Measurements from ENCODE around the gene KLK5. TPM values are rescaled to one million over a fixed set of nuclear protein-coding genes. Genes with fewer than 3 reads are reported as not detected.

KLK5 gene
- total and polyA plus RNA-seq, 2 donors (not counting 1 experiment from before 2014, with no cell fraction given), result not detected

DNA sequence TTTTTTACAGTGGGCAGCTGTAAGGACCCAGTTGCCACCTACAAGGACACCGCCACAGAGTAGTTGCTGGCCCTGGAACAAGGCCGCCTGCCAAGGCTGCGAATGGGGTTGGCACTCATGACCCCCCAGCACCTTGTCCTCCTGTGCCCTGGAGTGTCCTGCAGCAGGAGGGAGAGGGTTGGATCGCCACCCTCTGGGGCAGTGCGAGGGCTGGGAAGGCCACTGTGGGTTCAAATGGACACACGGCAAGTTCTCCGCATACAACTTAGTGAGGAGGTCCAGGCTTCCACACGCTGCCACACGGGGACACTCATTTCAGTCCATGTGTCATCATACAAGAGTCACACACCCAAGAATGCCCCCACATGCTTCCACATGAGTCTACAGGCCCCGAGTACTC, 47.6 kb upstream of the KLK5 start:
- H3K4me3 Mint-ChIP-seq, result no peak overlapping the region
- Histone ChIP-seq H3K27me3 (replicated peaks in 1 of 4; ENCODE audit: control extremely low read depth in 1 of 4, control insufficient read depth in 3 of 4, insufficient read depth in 4 of 4, low read length in 3 of 4) (peaks cover 0 to 28% (median 2%) of the 10 kb centered on the region in 4 experiments), H4K20me1 (ENCODE audit: control insufficient read depth, insufficient read depth, low read length, poor library complexity, severe bottlenecking) (no peaks in the 10 kb centered on the region), H3K9me3 (ENCODE audit: control extremely low read depth in 1 of 3, control insufficient read depth in 2 of 3, insufficient read depth in 1 of 3, low read length in 2 of 3) (peaks cover 0 to 29% (median 0%) of the 10 kb centered on the region in 3 donors), H3K36me3 (replicated peaks in 1 of 2; ENCODE audit: control extremely low read depth in 1 of 2, control insufficient read depth in 1 of 2, extremely low read depth in 1 of 2, insufficient read depth in 2 of 2, low read length in 1 of 2) (no peaks in the 10 kb centered on the region), H3K79me2 (ENCODE audit: control insufficient read depth, insufficient read depth, low read length) (no peaks in the 10 kb centered on the region), H3K4me3 (ENCODE audit: control extremely low read depth in 1 of 5, extremely low read depth in 1 of 5, insufficient read depth in 1 of 5, low read depth in 2 of 5, low read length in 4 of 5) (no peak overlapping the region), H3K27ac (ENCODE audit: low read length in 2 of 2) (no peak overlapping the region), H3K9ac (ENCODE audit: low read length) (no peak overlapping the region), H3K4me2 (replicated peaks; ENCODE audit: low read depth, low read length, poor library complexity, severe bottlenecking) (no peak overlapping the region), H2AFZ (ENCODE audit: insufficient read depth, low read depth, low read length, poor library complexity, severe bottlenecking) (no peak overlapping the region), H3K4me1 (ENCODE audit: control insufficient read depth in 2 of 2, insufficient read depth in 2 of 2, low read length in 2 of 2) (no peaks in the 10 kb centered on the region)
- TF ChIP-seq EZH2 (IDR thresholded peaks at IDR 0.05; ENCODE audit: borderline replicate concordance, insufficient read depth, low read depth, low read length, poor library complexity, severe bottlenecking), result no peak
- TF ChIP-seq, protein P1, sequence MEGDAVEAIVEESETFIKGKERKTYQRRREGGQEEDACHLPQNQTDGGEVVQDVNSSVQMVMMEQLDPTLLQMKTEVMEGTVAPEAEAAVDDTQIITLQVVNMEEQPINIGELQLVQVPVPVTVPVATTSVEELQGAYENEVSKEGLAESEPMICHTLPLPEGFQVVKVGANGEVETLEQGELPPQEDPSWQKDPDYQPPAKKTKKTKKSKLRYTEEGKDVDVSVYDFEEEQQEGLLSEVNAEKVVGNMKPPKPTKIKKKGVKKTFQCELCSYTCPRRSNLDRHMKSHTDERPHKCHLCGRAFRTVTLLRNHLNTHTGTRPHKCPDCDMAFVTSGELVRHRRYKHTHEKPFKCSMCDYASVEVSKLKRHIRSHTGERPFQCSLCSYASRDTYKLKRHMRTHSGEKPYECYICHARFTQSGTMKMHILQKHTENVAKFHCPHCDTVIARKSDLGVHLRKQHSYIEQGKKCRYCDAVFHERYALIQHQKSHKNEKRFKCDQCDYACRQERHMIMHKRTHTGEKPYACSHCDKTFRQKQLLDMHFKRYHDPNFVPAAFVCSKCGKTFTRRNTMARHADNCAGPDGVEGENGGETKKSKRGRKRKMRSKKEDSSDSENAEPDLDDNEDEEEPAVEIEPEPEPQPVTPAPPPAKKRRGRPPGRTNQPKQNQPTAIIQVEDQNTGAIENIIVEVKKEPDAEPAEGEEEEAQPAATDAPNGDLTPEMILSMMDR (IDR thresholded peaks at IDR 0.05), result no peak
- intact Hi-C loops (cut with micrococcal nuclease), result no loop called here
- no peaks in the 10 kb centered on the region for H3K9me3 Mint-ChIP-seq (ENCODE audit: insufficient read depth)
- ChIA-PET POLR2A (no interaction called here), CTCF (no interaction called here)
- ATAC-seq (ENCODE audit: low read depth), result no peak
- peaks cover 33% of the 10 kb centered on the region for H3K27me3 Mint-ChIP-seq
- H3K27ac Mint-ChIP-seq, result no peak overlapping the region
- 94% methylated on average over 9 of the region's 10 CpGs for WGBS (ENCODE audit: insufficient coverage)
- no peaks in the 10 kb centered on the region for H3K4me1 Mint-ChIP-seq
- no peak for DNase-seq

DNA sequence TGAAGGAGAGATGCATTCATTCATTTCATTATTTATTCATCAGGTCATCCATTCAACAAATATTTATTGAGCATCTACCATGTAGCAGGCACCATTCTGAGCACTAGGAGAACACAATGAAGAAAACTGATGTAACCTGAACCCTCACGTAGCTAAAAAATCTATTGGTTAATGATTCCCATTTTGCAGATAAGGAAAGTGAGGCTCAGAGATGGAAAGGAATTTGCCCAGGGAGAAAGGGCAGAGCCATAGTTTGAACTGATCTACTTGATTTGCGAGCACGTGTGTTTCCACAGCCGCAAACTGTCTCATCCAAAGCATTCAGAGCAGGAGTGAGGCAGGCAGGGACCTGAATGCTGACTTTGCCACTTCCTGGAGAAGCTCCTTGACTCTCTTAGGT, 45.8 kb upstream of the KLK5 start:
- Histone ChIP-seq H3K4me2 (replicated peaks; ENCODE audit: low read depth, low read length, poor library complexity, severe bottlenecking) (no peak overlapping the region), H3K4me3 (ENCODE audit: control extremely low read depth in 1 of 5, extremely low read depth in 1 of 5, insufficient read depth in 1 of 5, low read depth in 2 of 5, low read length in 4 of 5) (no peak overlapping the region), H2AFZ (ENCODE audit: insufficient read depth, low read depth, low read length, poor library complexity, severe bottlenecking) (no peak overlapping the region), H3K4me1 (ENCODE audit: control insufficient read depth in 2 of 2, insufficient read depth in 2 of 2, low read length in 2 of 2) (no peaks in the 10 kb centered on the region), H3K27me3 (replicated peaks in 1 of 4; ENCODE audit: control extremely low read depth in 1 of 4, control insufficient read depth in 3 of 4, insufficient read depth in 4 of 4, low read length in 3 of 4) (peaks cover 0 to 28% (median 2%) of the 10 kb centered on the region in 4 experiments), H3K9me3 (ENCODE audit: control extremely low read depth in 1 of 3, control insufficient read depth in 2 of 3, insufficient read depth in 1 of 3, low read length in 2 of 3) (peaks cover 0 to 30% (median 3%) of the 10 kb centered on the region in 3 donors), H4K20me1 (ENCODE audit: control insufficient read depth, insufficient read depth, low read length, poor library complexity, severe bottlenecking) (no peaks in the 10 kb centered on the region), H3K27ac (ENCODE audit: low read length in 2 of 2) (no peak overlapping the region), H3K9ac (ENCODE audit: low read length) (no peak overlapping the region), H3K79me2 (ENCODE audit: control insufficient read depth, insufficient read depth, low read length) (no peaks in the 10 kb centered on the region), H3K36me3 (replicated peaks in 1 of 2; ENCODE audit: control extremely low read depth in 1 of 2, control insufficient read depth in 1 of 2, extremely low read depth in 1 of 2, insufficient read depth in 2 of 2, low read length in 1 of 2) (no peaks in the 10 kb centered on the region)
- Mint-ChIP-seq H3K4me3 (no peak overlapping the region), H3K4me1 (no peaks in the 10 kb centered on the region), H3K27ac (no peak overlapping the region), H3K9me3 (ENCODE audit: insufficient read depth) (no peaks in the 10 kb centered on the region), H3K27me3 (peaks cover 28% of the 10 kb centered on the region)
- intact Hi-C loops (cut with micrococcal nuclease), result no loop called here
- 96% methylated on average over 4 of the region's 4 CpGs for WGBS (ENCODE audit: insufficient coverage)
- TF ChIP-seq, protein P1 (IDR thresholded peaks at IDR 0.05), result no peak
- no peak for TF ChIP-seq EZH2 (IDR thresholded peaks at IDR 0.05; ENCODE audit: borderline replicate concordance, insufficient read depth, low read depth, low read length, poor library complexity, severe bottlenecking)
- ATAC-seq (ENCODE audit: low read depth), result no peak
- no peak for DNase-seq
- ChIA-PET CTCF (no interaction called here), POLR2A (no interaction called here)
